Neural progenitor cell (in vitro differentiated cells): ENCODE measurements around the gene NPEPL1. TPM values are rescaled to one million over a fixed set of nuclear protein-coding genes. Genes with fewer than 3 reads are reported as not detected.

Experiments used
- DNase-seq: peaks from one replicate; pipeline ENCODE4 v3.0.0-alpha.2; 2016; ENCODE audit warnings: low spot score
- H2AFZ ChIP-seq: fragments of 200-600 bp; sonication (generic); replicated peaks from 2 replicates; pipeline ENCODE4 v1.6.1; 2016; ENCODE audit warnings: antibody characterized with exemption
- H3F3A ChIP-seq: fragments of 200-600 bp; sonication (generic); 2 replicates; pipeline ENCODE4 v1.6.1; 2016; ENCODE audit warnings: antibody characterized with exemption, low read depth
- H3K27ac ChIP-seq: fragments of 200-600 bp; sonication (generic); 2 replicates; pipeline ENCODE4 v1.5.1; 2016; ENCODE audit warnings: mild to moderate bottlenecking
- H3K27me3 ChIP-seq: fragments of 200-600 bp; sonication (generic); 2 replicates; pipeline ENCODE4 v1.6.1; 2016; ENCODE audit warnings: mild to moderate bottlenecking, moderate library complexity
- H3K36me3 ChIP-seq: fragments of 200-600 bp; sonication (generic); 2 replicates; pipeline ENCODE4 v1.5.1; 2016
- H3K4me1 ChIP-seq: fragments of 200-600 bp; sonication (generic); 2 replicates; pipeline ENCODE4 v1.6.1; 2016; ENCODE audit warnings: mixed run types
- H3K4me2 ChIP-seq: fragments of 200-600 bp; sonication (generic); 2 replicates; pipeline ENCODE4 v1.6.1; 2016
- H3K4me3 ChIP-seq: fragments of 200-600 bp; sonication (generic); 2 replicates; pipeline ENCODE4 v1.5.1; 2016
- H3K79me2 ChIP-seq: fragments of 200-600 bp; sonication (generic); 2 replicates; pipeline ENCODE4 v1.6.1; 2016; ENCODE audit warnings: low read depth
- H3K9ac ChIP-seq: fragments of 200-600 bp; sonication (generic); 2 replicates; pipeline ENCODE4 v1.6.1; 2016
- H3K9me3 ChIP-seq: fragments of 200-600 bp; sonication (generic); 2 replicates; pipeline ENCODE4 v1.5.1; 2016; ENCODE audit warnings: low read depth
- H4K20me1 ChIP-seq: fragments of 200-600 bp; sonication (generic); 2 replicates; pipeline ENCODE4 v1.6.1; 2016; ENCODE audit warnings: low read depth
- H3K27ac Mint-ChIP-seq: 3 replicates; pipeline ENCODE4 v1.8.0; 2021; ENCODE audit warnings: mixed read lengths
- H3K27me3 Mint-ChIP-seq: 2 replicates; pipeline ENCODE4 v1.8.0; 2022; ENCODE audit warnings: low read depth, mild to moderate bottlenecking, inconsistent platforms, moderate library complexity, mixed read lengths; ENCODE audit not compliant: insufficient read depth
- H3K36me3 Mint-ChIP-seq: 3 replicates; pipeline ENCODE4 v1.8.0; 2021; ENCODE audit warnings: mixed read lengths
- H3K4me1 Mint-ChIP-seq: 3 replicates; pipeline ENCODE4 v1.8.0; 2021; ENCODE audit warnings: mixed read lengths
- H3K4me3 Mint-ChIP-seq: 3 replicates; pipeline ENCODE4 v1.8.0; 2021; ENCODE audit warnings: mild to moderate bottlenecking, moderate library complexity, mixed read lengths
- H3K9me3 Mint-ChIP-seq: 3 replicates; pipeline ENCODE4 v1.8.0; 2020; ENCODE audit warnings: mixed read lengths
- CTCF ChIP-seq: fragments of 200-600 bp; sonication (generic); IDR thresholded peaks from 2 replicates; pipeline ENCODE4 v1.5.1; 2017; ENCODE audit warnings: antibody characterized with exemption, mild to moderate bottlenecking
- EZH2 ChIP-seq: fragments of 200-600 bp; sonication (generic); IDR thresholded peaks from 2 replicates; pipeline ENCODE4 v1.6.1; 2017; ENCODE audit warnings: antibody characterized with exemption, mild to moderate bottlenecking, moderate library complexity
- EZH2phosphoT487 ChIP-seq: fragments of 200-600 bp; sonication (generic); IDR thresholded peaks from 2 replicates; pipeline ENCODE4 v1.6.1; 2017; ENCODE audit warnings: antibody characterized with exemption
- total RNA-seq: library from RNA; depleted of rRNA; stranded (reverse); fragments of >200 nt; gene quantifications from 2 replicates; pipeline ENCODE4 v1.2.3, GENCODE V29; 2015; ENCODE audit warnings: low replicate concordance

The NPEPL1 gene
- total RNA-seq, 1 donor from 2014 or later = 10.9 TPM

- Histone ChIP-seq H3K4me3 (peak overlapping the region; percentile 85), H3K79me2 (peaks cover 83% of the 10 kb centered on the region), H3K27ac (no peak overlapping the region), H4K20me1 (peaks cover 69% of the 10 kb centered on the region), H3K9ac (peak overlapping the region; percentile 12), H3K4me1 (peaks cover 58% of the 10 kb centered on the region), H3K27me3 (peaks cover 7% of the 10 kb centered on the region), H2AFZ (no peak overlapping the region), H3K9me3 (no peaks in the 10 kb centered on the region), H3K36me3 (no peaks in the 10 kb centered on the region), H3K4me2 (peak overlapping the region; percentile 95), H3F3A (peaks cover 40% of the 10 kb centered on the region)
- Mint-ChIP-seq H3K4me3 (no peak overlapping the region), H3K9me3 (no peaks in the 10 kb centered on the region), H3K4me1 (peaks cover 30% of the 10 kb centered on the region), H3K27ac (no peak overlapping the region), H3K36me3 (no peaks in the 10 kb centered on the region), H3K27me3 (peaks cover 8% of the 10 kb centered on the region)
- no peak for DNase-seq
- no peak for TF ChIP-seq EZH2
- no peak for TF ChIP-seq CTCF
- TF ChIP-seq EZH2phosphoT487 = no peak
These were observed 38.3 kb upstream of the NPEPL1 start for GRCh38 chr20:58654337-58654736.

- DNase-seq = no peak
- no peaks in the 10 kb centered on the region for H3K36me3 Mint-ChIP-seq
- H3K4me2 ChIP-seq = peak overlapping the region; percentile 95
- H3K9ac ChIP-seq = peak overlapping the region; percentile 11
- H3K27ac ChIP-seq = peak overlapping the region; percentile 36
- H3K27me3 Mint-ChIP-seq = peaks cover 6% of the 10 kb centered on the region
- H3K9me3 Mint-ChIP-seq = no peaks in the 10 kb centered on the region
- H4K20me1 ChIP-seq = peaks cover 81% of the 10 kb centered on the region
- TF ChIP-seq CTCF = no peak
- TF ChIP-seq EZH2 = no peak
- TF ChIP-seq EZH2phosphoT487 = no peak
- peaks cover 36% of the 10 kb centered on the region for H3K4me1 Mint-ChIP-seq
- H2AFZ ChIP-seq = no peak overlapping the region
- no peaks in the 10 kb centered on the region for H3K27me3 ChIP-seq
- H3K79me2 ChIP-seq = peaks cover 94% of the 10 kb centered on the region
- no peaks in the 10 kb centered on the region for H3K36me3 ChIP-seq
- peak overlapping the region; percentile 63 for H3K4me3 Mint-ChIP-seq
- H3K4me3 ChIP-seq = peak overlapping the region; percentile 1
- H3K9me3 ChIP-seq = no peaks in the 10 kb centered on the region
- H3K4me1 ChIP-seq = peaks cover 60% of the 10 kb centered on the region
- no peak overlapping the region for H3K27ac Mint-ChIP-seq
- peaks cover 39% of the 10 kb centered on the region for H3F3A ChIP-seq
These were observed 37.1 kb upstream of the NPEPL1 start for GRCh38 chr20:58655328-58656107.

DNA sequence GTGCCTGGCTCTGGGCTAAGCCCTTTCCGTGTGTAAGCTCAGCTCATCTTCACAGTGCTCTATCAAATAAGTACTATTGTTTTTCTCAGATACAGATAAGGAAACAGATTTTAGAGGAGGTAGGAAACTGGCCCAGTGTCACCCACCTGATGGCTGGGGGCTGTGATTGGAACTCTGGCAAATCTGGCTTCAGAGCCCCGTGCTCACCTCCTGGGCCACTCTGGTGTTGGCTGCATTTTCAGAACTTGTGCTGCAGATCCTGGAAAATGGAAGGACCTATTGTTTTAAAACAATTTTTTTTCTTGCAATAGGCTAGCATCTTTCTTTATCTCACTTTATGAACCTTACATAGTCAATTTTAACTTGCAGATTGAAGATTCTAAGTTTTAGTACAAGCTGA, 35.8 kb upstream of the NPEPL1 start:
- Mint-ChIP-seq H3K27me3 (no peaks in the 10 kb centered on the region), H3K4me1 (peaks cover 41% of the 10 kb centered on the region), H3K4me3 (no peak overlapping the region), H3K36me3 (no peaks in the 10 kb centered on the region), H3K9me3 (no peaks in the 10 kb centered on the region), H3K27ac (no peak overlapping the region)
- Histone ChIP-seq H3K79me2 (peaks cover 100% of the 10 kb centered on the region), H3K27me3 (no peaks in the 10 kb centered on the region), H3K4me3 (peak overlapping the region; percentile 1), H4K20me1 (peaks cover 94% of the 10 kb centered on the region), H3K36me3 (no peaks in the 10 kb centered on the region), H3K9me3 (no peaks in the 10 kb centered on the region), H3K27ac (peak overlapping the region; percentile 23), H3K4me1 (peaks cover 60% of the 10 kb centered on the region), H3F3A (peaks cover 28% of the 10 kb centered on the region), H3K4me2 (peak overlapping the region; percentile 95), H2AFZ (no peak overlapping the region), H3K9ac (no peak overlapping the region)
- no peak for TF ChIP-seq EZH2
- DNase-seq = no peak

DNA sequence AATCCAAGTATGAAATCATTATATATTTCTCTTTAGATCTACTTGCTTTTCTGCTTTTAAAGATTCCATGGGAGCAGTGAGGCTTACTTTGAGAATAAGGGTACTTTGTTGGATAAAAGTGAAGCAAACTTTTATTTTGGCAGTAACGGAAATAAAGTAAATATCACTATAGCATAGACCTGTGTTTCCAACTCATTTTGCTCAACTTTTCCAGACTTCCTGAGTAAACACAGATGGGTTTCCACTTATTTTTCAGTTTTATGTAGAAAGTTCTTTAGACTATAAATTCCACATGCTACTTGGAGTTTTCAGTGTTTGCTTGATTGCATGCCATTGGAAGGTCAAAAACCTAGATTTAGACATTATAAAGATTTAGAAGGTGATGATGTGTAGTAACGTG, 35.3 kb upstream of the NPEPL1 start:
- no peak for TF ChIP-seq EZH2
- TF ChIP-seq EZH2phosphoT487 = no peak
- TF ChIP-seq CTCF = no peak
- H3K36me3 ChIP-seq = no peaks in the 10 kb centered on the region
- no peaks in the 10 kb centered on the region for H3K27me3 Mint-ChIP-seq
- H4K20me1 ChIP-seq = peaks cover 98% of the 10 kb centered on the region
- peaks cover 23% of the 10 kb centered on the region for H3F3A ChIP-seq
- H3K27me3 ChIP-seq = no peaks in the 10 kb centered on the region
- peaks cover 41% of the 10 kb centered on the region for H3K4me1 Mint-ChIP-seq
- H3K9me3 Mint-ChIP-seq = no peaks in the 10 kb centered on the region
- no peak overlapping the region for H2AFZ ChIP-seq
- H3K4me1 ChIP-seq = peaks cover 60% of the 10 kb centered on the region
- no peak overlapping the region for H3K4me3 Mint-ChIP-seq
- no peak overlapping the region for H3K9ac ChIP-seq
- no peak overlapping the region for H3K27ac Mint-ChIP-seq
- H3K79me2 ChIP-seq = peaks cover 100% of the 10 kb centered on the region
- H3K9me3 ChIP-seq = no peaks in the 10 kb centered on the region
- peak overlapping the region; percentile 95 for H3K4me2 ChIP-seq
- peak overlapping the region; percentile 23 for H3K27ac ChIP-seq
- no peaks in the 10 kb centered on the region for H3K36me3 Mint-ChIP-seq
- H3K4me3 ChIP-seq = no peak overlapping the region
- no peak for DNase-seq
